NCI-H2196 treated with DMSO at 0.1 percent for 48 hours (cell line): Measurements from ENCODE around the gene CIAO2B.
"Not testable (repeated sequence)": the region's sequence is repeated elsewhere in the genome, so short reads cannot be mapped to it uniquely, and the experiment has no call there.

Experiments
- DNase-seq: peaks from one replicate; lab custom pipeline; 2025; ENCODE audit not compliant: unreplicated experiment; lab: John Stamatoyannopoulos, UW

Gene CIAO2B

DNA sequence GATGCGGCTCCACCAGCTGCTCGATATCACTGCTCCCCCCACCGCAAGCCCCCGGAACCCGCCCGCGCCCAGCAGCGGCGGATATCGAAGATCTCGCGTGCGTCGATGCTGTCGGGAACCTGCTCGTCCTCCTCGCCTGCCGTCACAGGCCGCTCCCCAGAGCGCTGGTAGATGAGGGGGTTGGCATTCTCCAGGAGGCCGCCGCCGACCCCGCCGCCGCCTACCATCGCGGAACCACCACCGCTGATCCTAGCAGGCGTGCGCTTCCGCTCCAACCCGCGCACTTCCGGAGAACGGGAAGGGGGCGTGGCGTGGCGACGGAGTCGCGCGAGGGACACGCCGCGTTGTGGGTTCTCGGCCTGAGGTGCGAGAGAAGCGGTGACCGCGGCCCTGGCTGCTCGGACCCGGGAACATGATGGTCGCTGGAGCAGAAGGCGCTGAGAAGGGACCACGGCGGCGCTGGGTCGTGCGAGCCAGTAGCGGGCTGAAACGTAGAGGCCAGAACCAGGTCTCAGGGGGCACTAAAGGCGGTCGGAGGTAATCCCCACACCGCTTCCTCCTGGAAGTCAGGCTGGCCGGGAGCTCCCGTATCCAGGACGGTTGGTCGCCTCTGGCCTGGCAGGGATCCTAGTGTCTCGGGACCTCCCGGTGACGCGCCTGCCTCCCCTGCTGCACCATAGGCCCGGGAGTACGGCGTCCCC is at the start of gene CIAO2B:
TSS of gene CIAO2B (minus strand) at position 265 of the 701 bp plus-strand sequence. CDS start at position 227, 38 bp downstream.
- peak; percentile 20 for DNase-seq

DNA sequence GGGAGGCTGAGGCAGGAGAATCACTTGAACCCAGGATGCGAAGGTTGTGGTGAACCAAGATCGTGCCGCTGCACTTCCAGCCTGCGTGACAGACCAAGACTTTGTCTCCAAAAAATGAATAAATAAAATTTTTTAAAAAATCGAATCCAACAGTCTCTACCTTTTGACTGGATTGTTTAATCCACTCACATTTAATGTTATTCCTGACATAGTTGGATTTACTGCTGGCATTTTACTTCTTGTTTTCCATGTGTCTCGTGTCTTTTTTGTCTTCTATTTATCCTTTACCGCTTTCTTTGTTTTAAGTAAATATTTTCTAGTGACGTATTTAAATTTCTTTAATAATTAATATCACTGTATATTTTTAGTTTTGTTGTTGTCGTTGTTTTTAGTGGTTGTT is 48.8 kb upstream of the CIAO2B start:
- no peak for DNase-seq

DNA sequence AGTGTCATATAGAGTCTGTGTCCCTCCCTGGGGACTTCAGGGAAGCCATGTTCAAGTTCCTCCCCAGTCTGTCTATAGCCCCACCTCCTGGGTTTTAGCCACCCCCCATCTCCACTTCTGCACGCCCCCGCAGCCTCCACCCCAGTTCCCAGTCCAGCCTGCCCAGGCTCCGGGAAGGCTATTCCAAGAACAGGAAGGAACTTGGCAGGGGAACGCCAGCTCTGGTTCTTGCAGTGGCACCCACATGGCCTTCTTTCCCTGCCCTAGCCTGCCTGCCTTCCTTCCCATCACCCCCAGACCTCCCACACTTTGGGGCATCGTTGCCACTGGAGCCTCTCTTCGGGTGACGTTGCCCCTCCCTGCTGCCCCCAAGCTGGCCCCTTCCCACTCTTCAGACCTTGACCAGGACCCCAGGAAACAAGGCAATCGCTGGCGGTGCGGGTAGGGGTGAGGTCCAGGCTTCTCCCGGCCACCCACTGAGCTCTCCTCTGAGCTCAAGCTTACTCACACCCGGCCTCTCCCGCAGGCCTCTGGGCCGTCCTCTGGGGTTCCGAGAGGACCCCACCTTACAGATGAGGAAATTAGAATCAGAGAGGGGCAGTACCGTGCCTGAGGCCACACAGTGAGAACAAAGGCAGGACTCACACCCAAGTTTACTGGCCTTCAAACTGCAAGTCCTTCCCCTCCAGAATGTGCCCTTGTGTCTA is 45.0 kb upstream of the CIAO2B start:
- no peak for DNase-seq

DNA sequence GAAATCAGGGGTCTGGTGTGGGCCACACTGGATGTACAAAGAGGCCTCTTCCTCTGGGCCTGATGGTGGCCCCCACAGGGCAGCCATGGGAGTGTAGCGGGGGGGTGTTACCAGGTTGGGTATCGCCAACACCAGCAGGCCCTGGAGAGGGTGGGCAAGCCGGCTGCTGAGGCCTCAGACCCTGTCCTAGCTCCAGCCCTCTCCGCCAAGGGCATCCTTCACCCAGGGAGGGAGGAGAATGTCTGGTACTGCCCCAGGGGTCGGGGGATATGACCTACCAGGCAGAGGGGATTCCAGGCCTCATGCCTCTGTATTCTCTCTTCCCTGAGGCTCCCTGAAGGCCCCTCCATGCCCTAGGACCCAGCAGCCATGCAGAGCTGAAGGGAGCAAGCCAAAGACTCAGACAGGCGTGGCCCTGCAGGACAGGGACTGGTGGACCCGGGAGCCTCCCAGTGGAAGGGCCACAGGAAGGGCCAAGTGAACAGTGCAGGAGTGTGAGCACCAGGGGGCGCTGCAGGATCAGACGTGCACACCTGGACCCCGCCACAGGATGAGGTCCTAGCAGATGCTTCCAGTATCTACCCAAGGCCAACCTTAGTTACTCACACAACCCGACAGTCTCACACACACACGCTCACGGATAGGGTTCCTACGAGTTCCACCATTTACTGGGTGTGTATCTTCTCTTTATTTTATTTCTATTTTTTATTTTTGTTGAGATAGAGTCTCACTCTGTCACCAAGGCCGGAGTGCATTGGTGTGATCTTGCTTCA is 43.3 kb upstream of the CIAO2B start:
- peak; percentile 56 for DNase-seq

DNA sequence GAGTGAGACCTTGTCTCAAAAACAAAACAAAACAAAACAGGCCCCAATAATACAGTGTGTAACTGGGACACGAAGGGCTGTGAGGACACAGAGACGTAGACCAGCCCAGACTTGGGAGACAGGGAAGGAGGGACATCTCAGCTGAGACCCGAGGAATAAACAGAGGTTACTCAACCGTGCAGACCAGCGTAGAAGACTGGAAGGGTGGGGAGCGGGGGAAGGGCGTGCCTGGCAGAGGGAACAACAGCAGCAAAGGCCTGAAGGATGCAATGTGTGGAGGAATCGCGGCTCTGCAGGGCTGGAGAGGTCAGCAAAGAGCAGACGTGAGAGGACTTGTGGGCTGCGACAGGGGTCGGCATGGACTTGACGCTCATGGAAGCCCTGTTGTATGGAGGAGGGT is 42.5 kb upstream of the CIAO2B start:
- no peak for DNase-seq

DNA sequence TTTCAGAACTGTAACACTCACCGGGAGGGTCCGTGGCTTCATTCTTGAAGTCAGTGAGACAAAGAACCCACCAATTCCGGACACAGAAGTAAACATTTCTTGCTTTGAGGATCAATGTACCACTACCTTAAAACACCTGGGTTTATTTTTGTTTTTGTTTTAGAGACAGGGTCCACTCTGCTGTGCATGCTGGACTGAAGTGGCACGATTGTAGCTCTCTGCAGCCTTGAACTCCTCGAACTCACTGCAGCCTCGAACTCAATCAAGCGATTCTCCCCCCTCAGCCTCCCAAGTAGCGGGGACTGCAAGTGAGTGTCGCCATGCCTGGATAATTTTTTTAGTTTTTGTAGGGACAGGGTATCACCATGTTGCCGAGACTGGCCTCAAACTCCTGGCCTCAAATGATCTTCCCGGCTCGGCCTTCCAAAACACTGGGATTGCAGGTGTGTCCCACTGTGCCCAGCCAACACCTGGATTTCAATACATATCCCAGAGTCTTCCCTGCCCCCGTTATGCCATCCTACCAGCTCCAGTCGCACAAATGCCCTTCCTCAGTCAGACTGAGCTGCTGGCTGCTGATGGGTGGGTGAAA is 41.2 kb upstream of the CIAO2B start:
- no peak for DNase-seq

DNA sequence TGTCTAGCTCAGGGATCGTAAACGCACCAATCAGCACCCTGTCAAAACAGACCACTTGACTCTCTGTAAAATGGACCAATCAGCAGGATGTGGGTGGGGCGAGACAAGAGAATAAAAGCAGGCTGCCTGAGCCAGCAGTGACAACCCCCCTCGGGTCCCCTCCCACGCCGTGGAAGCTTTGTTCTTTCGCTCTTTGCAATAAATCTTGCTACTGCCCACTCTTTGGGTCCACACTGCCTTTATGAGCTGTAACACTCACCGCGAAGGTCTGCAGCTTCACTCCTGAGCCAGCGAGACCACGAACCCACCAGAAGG is 40.7 kb upstream of the CIAO2B start:
- DNase-seq = not testable (repeated sequence)

DNA sequence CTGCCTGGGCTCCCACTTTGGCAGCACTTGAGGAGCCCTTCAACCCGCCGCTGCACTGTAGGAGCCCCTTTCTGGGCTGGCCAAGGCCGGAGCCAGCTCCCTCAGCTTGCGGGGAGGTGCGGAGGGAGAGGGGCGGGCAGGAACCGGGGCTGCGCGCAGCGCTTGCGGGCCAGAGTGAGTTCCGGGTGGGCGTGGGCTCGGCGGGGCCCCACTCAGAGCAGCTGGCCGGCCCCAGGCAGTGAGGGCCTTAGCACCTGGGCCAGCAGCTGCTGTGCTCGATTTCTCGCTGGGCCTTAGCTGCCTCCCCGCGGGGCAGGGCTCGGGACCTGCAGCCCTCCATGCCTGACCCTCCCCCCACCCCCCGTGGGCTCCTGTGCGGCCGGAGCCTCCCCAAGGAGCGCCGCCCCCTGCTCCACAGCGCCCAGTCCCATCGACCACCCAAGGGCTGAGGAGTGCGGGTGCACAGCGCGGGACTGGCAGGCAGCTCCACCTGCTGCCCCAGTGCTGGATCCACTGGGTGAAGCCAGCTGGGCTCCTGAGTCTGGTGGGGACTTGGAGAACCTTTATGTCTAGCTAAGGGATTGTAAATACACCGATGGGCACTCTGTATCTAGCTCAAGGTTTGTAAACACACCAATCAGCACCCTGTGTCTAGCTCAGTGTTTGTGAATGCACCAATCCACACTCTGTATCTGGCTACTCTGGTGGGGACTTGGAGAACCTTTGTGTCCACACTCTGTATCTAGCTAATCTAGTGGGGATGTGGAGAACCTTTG is 40.1 kb upstream of the CIAO2B start:
- DNase-seq = not testable (repeated sequence)

DNA sequence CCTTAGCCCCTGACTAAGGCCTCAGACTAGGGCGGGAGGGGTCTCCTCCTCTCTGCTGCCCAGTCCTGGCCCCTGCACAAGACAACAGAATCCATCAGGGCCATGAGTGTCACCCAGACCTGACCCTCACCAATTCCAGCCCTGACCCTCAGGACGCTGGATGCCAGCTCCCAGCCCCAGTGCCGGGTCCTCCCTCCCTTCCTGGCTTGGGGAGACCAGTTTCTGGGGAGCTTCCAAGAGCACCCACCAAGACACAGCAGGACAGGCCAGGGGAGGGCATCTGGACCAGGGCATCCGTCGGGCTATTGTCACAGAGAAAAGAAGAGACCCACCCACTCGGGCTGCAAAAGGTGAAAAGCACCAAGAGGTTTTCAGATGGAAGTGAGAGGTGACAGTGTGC is 39.5 kb upstream of the CIAO2B start:
- DNase-seq = no peak

DNA sequence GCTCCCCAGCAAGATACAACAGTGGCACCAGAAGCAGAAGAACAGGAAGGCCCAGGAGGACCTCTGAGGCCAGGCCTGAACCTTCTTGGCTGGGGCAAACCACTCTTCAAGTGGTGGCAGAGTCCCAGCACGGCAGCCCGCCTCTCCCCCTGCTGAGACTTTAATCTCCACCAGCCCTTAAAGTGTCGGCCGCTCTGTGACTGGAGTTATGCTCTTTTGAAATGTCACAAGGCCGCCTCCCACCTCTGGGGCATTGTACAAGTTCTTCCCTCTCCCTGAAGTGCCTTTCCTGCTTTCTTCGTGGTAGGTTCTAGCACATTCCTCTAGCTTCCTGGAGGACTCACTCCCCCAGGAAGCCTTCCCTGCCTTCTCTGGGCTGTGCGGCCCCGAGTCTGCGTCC is 38.8 kb upstream of the CIAO2B start:
- DNase-seq = no peak

DNA sequence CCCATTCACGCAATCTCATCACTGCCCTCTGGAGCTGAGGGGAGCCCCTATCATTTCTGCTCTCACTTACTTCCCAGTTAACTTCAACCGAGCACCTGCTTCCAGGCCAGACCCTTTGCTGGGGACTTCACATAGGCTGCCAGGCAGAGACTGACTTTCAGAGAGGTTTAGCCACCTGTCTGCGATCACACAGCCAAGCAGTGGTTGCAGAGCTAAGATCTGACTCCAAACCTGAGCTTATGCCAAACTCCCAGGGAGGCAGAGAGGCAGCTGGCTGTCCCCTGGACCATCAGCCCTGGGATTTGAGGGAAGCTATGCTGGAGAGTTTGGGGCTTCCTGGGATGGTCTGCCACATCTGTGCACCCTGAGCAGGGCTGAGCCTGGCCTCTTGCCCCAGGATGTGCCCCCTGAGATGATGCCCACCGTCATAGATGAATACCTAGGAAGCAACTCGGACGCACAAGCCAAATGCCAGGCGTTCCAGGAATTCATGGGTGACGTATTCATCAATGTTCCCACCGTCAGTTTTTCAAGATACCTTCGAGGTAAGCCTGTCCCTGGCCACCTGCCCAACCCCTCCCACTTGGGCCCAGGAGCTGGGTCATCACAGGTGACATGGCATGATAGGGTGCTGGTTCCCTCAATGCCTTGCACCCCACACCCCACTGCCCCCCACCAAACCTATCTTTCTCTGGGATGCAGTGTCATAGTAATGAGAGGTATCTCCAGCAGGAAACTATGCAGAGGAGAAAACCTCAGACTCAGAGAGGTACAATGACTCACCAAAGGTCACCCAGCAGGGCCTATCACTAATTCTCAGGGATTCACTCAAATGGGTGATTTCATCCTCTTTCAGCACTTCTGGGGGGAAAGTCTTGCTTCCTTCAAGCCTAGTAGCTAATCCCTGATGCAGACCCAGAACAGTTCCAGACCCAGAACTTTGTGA is 36.8 kb upstream of the CIAO2B start:
- no peak for DNase-seq

DNA sequence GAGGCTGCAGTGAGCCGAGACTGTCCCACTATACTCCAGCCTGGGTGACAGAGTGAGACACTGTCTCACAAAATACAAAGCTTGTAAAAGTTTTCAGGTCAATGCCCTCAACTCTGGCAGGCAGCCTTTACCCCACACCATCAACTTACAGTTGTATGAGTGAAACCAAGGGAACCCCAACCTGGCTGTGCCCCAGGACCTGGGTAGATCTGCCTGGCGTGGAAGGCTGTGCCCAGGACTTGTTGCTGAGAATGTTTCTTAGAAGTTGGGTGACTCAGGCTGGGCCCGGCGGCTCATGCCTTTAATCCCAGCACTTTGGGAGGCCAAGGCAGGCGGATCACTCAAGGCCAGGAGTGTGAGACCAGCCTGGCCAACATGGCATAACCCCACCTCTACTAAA is 34.6 kb upstream of the CIAO2B start:
- DNase-seq = no peak

DNA sequence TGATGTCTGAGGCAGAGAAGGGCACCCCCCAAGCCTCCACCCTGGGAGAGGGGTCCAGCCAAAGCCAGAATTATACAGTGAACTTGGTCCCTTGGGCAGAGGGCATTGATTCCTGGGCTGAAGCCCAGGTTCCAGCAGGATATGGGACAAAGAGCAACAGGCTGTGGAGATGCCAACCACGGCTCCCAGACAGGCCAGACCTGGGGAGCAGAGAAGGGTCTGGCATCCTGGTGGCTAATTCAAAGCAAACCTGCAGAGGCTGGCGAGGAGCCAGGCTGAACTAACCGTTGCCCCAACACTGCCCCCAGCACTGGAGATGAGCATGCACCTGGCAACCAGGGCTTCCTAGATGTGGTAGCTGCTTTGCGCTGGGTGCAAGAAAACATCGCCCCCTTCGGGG is 29.8 kb upstream of the CIAO2B start:
- DNase-seq = no peak

DNA sequence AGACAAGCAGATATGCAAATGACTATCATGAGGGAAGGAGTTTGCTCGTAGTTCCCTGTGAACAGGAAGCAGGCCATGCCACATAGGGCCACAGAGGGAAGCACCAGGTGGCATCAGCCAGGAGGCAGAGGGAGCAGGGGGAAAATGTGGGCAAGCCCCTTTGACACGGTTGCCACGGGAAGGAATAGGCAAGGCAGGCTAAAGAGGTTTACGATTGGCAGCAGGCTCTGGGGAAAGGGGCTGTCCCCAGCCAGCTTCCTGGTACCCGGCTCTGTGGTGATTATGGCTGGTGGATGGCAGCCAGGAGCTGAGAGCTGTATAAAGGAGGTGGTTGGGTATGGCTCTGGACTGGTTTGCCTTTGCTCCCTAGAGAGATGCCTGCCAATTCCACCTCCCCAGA is 27.7 kb upstream of the CIAO2B start:
- DNase-seq = peak; percentile 44

DNA sequence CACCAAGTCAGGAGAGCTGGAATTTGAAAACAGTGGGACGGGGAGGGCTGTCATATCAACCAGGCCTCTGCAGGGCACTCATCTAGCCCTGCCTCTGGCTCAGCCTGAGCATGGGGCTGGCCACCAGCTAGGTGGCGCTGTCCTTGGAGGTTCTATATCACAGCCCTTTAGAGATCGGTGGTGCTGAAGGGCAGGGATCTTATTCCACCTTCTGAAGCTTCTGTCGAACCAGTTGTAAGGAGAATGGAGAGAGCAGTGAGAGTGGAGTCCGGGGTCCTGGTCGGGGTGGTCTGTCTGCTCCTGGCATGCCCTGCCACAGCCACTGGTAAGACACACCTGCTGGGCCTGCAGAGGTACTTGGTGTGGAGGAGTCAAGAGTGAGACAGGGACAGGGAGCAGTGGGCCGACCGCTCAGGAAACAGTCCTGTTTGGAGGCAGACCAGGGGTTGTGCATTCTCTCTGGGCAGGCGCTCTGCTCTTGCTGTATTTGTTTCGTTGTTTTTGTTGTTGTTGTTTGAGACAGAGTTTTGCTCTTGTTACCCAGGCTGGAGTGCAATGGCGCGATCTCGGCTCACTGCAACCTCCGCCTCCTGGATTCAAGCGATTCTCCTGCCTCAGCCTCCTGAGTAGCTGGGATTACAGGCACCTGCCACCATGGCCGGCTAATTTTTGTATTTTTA is 27.0 kb upstream of the CIAO2B start, which contains the start of gene CES3:
TSS of gene CES3 (plus strand) at position 202 of the 680 bp plus-strand sequence. CDS start at position 244, 42 bp downstream.
- DNase-seq = peak; percentile 51

DNA sequence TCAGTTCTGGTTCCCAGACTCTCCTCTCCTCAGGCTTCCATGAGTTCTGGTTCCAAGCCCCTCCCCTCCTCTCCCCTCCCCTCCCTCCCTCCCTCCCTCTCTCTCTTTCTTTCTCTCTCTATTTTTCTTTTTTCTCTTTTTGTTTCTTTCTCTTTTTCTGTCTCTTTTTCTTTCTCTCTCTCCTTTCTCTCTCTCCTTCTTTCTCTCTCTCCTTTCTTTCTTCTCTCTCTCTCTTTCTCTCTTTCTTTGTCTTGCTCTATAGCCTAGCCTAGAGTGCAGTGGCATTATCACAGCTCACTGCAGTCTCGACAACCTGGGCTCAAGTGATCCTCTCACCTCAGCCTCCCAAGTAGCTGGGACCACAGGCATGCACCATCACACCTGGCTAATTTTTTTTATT is 26.1 kb upstream of the CIAO2B start:
- no peak for DNase-seq

DNA sequence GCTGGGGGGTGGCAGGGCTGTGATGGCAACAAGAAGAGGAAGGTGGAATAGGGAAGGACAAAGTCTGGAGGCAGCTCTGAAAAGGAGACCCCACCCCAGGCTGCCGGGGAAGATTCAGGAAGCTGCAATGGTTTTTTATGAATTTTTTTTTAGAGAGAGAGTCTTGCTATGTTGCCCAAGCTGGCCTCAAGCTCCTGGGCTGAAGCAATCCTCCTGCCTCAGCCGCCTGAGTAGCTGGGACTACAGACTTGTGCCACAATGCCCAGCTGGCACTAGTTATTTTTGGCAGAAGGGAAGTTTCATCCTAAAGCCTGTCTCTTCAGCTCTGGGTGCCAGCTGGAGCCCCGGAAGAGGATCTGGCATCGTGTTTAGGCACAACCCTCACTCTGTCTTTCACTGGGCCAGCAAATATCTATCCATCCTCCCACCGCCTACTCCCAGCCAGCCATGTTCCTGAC is 25.5 kb upstream of the CIAO2B start:
- no peak for DNase-seq

DNA sequence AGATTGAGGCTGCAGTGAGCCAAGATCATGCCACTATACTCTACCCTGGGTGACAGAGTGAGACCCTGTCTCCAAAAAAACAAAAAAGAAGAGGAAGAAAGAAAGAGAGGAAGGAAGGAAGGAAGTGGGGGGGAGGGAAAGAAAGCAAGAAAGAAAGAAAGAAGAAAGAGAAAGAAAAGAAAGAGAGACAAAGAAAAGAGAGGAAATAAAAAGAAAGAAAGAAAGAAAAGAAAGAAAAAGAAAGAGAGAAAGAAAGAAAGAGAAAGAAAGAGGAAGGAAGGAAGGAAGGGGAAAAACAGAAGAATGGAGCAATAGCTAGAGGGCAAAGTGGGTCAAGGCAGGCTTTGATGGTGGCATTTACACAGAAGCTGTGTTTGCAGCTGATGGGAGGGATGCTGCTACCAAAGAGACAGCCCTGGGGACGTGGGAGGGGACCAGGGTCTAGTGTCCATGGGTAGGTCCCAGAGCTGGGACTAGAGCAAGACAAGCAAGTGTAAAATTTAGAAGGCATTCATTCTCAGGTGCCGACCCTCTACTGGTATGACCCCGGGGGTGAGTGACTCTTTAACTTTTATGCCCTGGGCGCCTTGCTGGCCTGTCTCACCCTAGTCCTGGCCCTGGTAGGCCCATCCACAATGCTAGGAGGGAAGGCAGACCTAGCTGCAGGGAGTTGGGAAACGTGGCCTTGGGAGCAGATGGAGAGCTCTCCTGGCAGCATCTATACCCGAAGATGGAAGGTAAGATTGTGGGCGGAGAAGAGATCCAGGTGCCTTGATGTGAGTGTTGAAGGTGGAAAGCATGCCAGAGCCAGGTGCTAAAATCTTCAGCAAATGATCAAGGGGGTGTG is 24.9 kb upstream of the CIAO2B start:
- DNase-seq = no peak
